ENCODE data around the gene TMEM59L.
"Not testable (repeated sequence)": the region's sequence is repeated elsewhere in the genome, so short reads cannot be mapped to it uniquely, and the experiment has no call there.

TMEM59L gene

DNA sequence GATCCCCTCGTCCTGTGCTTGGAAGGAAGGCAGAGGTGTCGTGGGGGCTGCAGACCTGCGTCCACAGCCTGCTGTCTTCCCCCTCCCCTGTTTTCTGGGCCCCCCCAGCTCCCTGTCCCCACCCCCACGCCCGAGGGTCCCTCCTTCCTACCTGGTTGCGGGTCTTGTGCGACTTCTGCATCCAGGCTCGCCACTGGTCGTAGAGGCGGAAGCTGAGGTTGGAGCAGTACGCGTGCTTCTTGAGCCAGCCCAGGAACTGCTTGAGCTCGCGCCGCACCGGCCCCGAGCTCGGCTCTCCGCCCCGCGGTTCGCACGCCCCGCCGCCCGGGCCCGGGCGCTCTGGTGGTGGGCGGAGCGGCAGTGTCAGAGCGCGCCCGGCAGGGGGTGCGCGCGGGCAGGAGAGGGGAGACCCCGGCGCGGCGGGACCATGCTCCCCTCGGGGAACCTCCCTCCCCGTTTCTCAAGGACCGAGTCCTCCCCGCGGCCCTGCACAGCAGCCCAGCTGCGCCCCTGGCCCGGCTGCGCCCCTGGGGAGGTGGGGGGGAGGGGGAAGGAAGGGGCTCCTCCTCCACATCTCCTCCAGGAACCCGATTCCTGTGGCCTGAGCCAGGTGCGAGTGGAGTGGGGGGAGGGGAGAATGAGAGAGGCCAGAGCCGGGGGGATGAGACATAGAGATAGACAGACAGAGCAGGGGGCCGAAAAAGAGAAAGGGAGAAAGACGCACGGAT, 18.4 kb upstream of the TMEM59L start:
- peak; percentile 60 for DNase-seq (ENCODE audit: low read depth)

DNA sequence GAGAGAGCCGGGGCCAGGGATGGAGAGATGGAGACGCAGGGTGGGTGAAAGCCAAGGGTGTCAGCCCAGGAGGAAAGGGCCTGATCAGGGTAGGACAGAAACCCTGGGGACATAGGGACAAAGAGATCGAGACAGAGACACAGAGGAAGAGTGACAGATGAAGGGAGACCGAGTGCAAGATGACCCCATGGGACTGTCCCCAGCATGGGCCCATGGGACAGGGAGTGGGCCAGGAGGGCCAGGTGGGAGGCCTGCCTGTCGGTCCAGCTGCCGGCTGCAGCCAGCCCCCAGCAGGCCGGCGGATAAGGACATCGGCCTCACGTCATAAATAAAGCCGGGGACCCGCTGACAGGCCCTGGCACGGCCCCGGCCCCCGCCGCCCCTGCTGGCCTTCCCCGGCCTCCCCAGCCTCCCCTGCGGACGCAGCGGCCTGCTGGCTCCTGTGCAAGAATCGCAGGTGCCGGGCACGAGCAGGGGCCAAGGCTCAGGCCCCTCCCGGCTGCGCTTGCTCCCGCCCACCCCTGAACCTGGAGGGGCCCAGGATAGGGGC, 17.8 kb upstream of the TMEM59L start:
- no peak for DNase-seq (ENCODE audit: low read depth)

DNA sequence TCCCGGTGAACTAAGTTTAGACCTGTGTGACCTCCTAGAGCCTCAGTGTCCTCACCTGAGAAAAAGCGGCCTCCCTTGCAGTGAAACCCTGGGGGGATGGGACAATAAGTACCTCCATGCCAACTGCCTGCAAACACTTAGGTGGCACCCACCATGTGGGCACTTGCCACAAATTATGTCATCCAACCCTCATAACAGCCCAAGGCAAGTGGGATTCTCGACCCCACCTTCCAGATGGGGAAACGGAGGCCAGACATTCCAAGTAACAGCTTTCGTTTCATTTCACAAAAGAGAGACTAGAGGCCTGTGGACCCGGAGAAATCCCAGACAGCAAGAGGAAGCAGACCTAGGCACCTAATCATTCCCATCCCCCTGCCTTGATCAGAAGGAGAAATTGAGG, 17.2 kb upstream of the TMEM59L start:
- DNase-seq (ENCODE audit: low read depth), result no peak

DNA sequence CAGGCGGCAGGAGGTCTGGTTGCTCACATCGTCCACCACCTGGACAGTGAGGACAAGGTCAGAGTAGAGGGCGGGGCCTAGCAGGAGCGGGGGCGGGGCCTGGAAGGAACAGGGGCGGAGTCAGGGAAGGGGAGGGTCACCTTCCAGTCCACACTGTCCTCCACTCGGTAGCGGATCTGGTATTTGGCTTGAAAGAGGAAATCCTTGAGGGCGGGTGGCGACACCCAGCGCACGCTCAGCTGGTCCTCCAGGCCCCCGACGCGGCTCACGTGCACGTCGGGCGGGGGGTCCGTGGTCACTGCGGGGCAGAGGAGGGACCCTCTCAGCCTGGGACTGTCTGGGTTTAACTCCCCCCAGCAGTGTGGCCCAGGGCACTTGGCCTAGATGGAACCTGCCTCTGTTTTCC, 15.9 kb upstream of the TMEM59L start:
- no peak for DNase-seq (ENCODE audit: low read depth)

DNA sequence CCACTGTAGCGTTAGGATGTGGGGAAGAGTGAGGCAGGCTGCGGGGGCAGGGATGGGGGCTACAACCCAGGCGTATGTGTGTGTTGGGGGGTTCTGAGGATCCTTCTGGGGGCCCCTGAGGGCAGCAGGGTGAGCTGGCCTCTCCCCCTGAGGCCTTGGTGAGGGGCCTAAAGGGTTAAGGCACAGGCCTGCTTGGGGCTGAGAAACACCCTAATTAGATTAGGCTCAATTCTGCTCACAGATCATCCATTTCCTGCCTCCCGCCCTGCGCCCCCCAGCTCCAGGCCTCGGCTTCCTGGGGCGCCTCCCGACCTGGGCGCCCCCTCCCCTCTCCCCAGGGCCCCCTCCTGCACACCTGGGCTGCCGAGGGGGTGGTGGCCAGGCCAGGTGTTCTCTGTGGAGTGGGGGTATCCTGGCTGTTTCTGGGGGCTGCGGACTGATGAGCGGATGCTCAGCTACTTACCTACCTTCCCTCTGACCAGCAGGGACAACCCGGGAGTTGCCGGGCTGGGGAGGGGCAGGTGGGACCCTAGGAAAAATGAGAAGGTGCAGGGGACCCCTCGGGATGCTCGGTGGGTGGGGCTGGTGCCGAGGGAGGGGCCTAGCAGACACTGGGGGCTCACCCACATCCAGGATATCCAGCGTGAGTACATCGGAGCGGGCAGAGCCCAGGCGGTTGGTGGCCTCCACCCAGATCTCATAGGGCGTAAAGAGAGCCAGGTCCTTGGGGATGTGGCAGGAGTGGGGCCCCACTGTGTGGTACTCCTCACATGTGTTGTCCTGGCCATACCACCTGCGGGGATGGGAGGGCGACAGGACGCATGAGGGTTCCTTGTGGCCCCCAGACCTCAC, 14.6 kb upstream of the TMEM59L start:
- no peak for DNase-seq (ENCODE audit: low read depth)

DNA sequence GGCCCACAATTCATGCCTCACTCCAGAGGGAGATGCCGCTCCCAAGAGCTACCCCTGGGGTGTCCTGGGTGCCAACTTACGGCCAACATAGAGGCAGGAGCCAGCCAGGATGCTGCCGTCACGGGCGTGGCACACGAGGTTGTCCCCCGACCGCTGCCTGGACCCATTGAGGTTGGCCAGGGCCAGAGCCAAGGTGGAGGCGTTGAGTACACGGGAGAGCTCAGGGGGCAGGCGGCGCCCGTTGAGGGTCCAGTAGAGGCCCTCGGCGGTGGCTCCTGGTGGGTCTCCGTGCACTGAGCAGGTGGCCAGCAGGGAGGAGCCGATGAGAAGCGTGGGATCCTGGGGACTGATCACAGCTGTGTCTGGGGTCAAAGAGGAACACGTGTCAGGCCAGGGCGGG, 13.2 kb upstream of the TMEM59L start:
- no peak for DNase-seq (ENCODE audit: low read depth)

DNA sequence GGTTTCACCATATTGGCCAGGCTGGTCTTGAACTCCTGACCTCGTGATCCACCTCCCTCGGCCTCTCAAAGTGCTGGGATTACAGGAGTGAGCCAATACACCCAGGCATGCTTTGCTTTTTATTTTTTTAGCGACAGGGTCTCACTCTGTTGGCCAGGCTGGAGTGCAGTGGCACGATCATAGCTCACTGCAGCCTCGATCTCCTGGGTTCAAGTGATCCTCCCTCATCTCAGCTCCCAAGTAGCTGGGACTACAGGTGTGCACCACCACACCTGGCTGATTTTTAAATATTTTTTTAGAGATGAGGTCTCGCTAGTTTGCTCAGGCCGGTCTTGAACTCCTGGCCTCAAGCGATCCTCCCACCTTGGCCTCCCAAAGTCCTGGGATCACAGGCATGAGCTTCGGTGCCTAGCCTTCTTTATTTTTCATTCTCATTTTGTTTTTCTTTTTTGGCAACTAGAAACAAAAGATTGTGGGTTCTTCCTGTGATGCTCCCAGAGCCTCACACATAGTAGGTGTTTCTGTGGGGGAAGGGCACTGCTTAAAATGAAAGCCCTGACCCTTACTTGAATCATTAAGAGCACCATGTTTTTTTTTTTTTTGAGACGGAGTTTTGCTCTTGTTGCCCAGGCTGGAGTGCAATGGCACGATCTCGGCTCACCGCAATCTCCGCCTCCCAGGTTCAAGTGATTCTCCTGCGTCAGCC, 11.8 kb upstream of the TMEM59L start:
- DNase-seq (ENCODE audit: low read depth), result not testable (repeated sequence)

DNA sequence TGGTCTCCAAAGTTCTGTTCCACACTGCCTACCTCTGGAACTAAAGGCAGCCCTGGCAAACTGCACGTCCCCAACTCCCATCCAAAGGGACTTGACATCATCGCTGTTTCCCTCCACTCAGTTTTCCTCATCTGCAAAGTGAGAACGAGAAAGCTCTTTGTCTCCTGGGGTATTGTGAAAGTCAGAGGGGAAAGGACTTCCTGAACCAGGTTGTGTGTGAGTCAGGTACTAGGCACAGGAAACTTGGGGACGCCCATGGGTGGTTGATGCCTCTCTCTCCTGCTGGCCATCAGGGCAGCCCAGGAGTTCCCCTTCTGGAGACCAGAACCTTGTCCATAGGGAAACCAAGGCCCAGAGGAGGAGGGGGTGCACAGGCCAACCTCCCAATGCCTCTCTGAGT, 10.8 kb upstream of the TMEM59L start:
- DNase-seq (ENCODE audit: low read depth), result no peak

DNA sequence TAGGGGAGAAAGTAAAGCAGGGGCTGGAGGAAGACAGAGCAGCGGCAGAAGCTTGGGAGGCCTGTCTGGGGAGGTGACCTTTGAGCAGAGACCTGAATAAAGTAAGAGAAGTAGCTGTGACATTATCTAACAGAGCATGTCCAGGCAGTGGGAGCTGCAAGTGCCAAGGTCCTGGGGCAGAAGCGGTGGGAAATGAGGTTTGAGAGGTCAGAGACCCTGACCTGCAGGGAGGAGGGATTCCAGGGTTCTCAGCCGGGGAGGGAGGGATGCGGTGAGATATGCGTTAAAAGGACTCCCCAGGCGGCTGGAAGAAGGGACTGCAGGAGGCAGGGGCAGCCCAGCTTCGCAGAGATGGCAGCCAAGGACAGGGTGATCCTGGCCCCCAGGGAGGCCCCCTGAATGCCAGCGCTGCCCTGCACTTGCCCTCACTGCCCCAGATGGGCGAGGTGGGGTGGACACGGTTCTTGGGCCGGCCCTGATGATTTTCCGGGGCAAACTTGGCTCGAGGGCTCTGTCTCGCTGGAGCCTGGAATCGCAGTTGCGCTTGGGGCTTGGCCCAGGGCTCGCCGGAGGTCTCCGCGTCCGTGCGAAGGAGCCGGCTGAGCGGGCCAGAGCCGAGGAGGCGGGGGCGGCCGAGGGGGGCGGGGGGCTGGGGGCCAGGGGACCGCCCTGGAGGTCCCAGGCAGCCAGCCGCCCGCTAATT, 9.3 kb upstream of the TMEM59L start:
- DNase-seq (ENCODE audit: low read depth), result no peak

DNA sequence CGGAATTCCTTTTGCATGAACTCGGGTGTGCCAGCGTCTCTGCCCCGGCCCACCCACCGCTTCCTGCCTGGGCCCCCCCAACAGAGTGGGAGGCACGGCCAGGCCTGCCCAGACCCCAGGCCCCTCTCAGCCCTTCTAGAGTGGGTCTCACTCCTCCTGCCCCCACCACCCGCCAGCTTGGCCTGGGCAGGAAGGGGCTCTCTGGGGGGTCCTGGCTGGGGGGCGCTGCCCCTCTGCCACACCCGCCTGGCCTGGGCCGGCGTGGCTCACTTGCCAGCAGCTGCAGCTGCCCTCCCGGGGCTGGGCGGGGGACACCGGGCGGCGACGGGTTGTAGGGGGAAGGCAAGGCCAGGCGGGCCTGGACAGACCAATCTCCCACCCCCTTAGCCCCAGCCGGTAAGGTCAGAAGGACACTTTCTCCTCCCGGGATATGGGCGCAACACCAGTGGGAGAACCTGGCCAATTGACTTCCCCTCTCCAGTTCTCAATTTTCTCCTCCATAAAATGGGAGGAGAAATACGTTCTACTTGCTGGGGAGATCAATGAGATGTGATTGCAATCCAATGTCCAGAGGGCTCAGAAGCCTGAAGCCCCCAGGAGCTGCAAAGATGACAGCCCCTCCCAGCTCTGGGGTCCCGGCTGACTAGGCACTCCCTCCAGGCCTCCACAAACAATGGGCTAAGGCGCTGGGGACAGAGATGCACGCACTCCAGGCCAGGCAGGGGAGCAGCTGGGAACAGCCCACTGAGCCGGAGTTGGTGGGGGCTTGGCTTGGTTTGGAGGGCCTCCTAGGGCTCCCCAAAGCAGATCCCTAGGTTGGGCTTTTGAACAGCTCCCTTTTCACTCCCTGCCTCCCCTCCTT, 8.5 kb upstream of the TMEM59L start:
- DNase-seq (ENCODE audit: low read depth), result no peak

DNA sequence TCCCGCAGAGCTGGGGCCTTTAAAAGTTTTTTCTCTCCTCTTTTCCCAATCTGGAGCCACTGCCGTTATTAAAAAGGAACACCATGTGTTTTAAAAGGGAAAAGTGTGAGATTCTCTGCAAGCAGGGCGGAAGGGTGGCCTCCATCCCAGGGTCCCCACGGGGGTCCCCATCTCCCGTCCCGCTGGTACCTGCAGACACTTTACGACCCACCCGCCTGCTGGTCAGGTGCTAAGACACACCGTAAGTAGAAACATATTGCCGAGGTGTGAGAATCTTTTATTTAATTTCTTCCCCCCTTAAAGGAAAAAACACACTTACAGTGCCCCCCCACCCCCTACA, 7.9 kb upstream of the TMEM59L start:
- no peak for DNase-seq (ENCODE audit: low read depth)

DNA sequence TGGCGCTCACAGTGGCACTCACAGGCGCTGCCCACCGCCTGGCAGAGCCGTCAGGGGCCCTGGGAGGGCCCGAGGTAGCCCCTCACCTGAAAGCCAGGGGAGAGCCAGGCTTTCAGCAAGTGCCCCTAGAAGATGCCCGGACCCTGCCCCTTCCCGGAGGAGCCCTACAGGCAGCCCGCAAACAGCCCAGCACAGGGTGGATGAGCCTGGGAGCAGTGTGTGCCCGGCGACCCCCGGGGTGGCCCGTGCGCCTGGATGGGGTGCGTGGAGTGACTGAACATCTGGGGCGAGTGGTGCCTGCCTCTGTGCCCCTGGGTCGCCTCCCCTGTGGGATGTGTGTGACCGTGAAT, 7.5 kb upstream of the TMEM59L start:
- DNase-seq (ENCODE audit: low read depth), result no peak

DNA sequence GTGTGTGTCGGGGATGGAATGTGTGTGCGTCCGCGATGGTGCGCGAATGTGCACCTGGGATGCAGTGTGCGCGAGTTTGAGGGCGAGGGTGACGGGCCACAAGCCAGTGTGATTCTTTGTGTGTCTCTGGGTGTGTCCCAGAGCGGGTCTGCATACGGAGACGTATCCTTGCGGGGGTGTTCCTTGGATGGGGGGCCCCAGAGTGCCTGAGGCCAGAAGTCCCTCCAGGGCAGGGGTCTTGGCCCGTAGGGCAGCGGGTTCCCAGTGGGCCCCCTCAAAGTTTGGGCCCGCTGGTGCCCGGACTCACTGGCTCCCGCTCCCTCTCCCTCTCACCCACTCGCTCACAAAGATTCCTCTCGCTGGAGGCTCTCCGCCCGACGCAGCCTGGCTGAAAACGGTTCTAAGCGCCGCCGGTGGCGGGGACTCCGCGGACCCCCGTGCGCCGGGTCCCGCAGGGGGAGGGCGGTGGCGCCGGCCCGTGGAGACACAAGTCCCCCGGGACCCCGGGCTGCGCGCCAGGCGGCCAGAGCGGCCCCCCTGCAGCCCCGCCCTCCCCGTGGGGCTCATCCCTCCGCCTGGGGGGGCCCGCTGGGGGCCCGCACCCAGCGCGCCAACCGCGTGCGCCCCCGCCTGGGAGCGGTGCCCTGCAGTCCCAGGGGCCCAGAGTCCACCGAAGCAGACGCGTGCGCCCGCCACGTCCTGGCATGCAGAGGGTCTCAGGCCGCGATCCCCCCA, 7.0 kb upstream of the TMEM59L start:
- no peak for DNase-seq (ENCODE audit: low read depth)

DNA sequence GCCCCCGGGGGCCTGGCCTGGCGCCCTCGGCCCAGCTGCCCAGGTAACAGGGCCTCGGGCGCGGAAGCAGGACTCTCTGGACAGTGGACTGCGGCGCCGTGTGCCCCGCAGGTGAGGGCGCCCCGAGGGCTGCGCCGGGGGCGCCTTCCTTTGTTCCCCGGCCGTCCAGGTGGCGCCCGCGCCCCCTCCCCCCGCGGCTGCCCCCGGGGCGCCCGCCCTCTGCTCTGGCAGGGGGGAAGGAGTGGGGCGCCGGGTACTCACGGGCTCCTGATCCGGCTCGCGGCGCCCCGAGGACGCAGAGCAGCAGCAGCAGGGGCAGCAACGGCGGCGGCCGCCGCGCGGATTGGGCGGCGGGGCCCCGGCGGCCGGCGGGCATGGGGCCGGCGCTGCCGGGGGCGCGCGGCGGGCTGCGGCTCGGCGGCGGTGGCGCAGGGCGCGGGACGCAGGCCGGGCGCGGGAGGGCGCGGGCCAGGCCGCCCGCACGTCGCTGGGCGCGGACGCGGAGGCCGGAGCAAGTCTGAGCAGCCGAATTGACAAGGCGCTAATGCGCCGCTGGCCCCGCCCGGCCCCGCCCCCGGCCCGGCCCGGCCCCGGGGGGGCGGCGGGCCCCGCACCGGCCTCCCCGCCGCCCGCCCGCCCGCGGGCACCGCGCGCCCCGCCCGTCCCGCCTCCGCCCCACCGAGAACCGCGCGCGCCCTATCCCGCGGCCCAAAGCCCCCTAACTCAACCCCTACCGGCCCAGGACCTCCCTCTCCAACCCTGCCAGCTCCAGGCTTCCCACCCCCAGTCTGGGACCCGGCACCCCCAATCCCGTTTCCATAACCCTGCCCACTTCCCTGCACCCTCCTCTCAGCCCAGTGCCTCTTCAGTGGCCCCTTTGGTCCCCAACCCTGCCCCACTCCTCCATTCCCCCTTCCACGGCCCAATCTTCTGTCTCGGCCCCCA, 6.1 kb upstream of the TMEM59L start, which contains the start of gene CRLF1:
Gene CRLF1 (minus strand): TSS at position 519 of the 945 bp plus-strand sequence. CDS start 143 bp downstream, at position 376.
- DNase-seq (ENCODE audit: low read depth), result no peak

DNA sequence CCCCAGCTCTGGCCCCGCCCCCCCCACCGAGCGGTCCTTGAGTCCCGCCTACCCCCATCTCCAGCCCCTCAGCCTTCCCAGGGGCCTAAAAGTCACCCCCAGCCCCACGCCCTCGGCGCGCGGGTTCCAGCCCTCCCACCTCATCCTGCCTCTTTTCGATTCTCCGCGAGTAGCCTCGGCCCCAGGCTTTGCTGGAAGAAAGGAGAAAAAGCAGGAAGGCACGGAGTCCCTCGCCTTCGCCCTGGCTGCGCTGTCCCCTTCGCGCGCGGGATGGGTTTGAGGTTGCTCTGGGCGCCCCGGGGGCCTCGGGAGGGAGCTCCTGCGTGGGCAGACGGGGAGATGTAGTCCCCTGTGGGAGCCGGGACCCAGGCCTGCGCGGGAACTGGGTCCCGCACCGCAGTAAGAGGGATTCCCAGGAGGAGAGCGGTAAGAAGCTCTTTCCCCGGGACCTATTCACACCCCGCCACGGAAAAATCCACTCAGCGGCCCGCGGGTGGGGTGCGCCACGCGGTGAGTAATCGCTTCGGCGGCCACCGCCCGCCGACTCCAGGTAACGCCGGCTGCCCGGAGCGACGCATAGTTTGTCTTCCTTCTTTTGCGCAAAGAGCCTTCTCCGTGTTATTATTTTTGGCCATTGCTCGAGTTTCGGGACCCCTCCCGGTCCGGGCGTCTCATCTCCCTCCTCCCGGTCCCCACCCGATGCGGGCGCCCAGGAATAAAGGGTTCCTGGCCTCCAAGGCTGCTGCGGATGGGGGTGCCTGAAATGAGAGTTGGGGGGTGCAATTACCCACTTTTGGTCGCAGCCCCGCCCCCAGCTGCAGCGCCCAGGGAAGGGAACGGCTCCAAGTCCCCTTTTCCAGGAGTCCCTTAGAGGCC, 5.2 kb upstream of the TMEM59L start:
- DNase-seq (ENCODE audit: low read depth), result no peak

DNA sequence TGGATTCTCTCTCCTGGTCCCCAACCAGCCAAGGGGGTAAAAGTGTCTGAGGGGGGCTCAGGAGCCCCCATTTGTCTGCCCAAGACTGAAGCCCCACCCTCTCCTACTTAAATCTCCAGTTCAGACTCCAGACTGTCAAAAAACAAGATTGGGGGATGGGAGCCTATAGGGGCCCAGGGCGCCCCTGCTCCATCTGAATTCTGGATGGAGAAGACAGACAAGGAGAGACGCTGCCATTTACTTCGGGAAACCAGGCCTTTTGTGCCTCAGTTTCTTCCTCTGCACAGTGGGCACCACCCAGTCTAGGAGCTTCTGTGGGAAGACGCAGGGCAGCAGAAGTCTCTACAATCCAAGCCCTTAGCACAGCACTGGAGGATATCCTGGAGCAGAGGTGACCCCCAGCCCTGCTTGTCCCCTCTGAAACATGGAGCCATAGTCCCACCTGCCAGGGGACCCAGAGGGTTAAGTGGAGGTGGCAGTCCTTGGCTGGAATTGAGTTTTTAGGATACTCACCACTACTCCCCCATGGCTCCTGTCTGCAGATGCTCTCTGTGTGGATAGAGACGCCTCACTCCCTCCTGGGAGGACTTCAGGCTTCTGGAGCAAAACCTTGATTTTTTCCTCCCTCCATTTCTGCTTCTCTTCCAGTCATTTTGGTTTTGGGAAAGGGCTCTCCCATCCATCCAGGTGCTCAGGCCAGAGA, 4.4 kb upstream of the TMEM59L start:
- no peak for DNase-seq (ENCODE audit: low read depth)
